ENCODE data around the gene MSI2.

The MSI2 gene

DNA sequence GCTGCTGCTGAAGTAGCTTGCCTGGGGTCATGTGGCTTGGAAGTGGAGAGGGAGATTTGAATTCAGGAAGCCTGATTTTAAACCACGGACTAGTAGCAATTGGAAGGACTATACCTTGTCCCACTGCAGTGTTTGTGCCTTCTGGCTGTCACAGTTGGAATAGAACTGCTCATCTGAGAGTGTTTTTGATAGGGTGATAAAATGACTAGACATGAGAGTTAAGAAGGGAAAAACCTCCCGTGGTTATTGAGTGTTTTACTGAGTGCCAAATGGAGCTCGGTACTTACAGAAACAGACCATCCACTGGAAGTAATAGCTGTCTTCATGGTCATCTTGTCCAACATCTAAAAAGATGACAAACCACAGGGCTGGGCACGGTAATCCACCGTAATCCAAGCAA lies 70.4 kb downstream of the MSI2 start:
- Histone ChIP-seq H3K9me2 (replicated peaks; ENCODE audit: insufficient read depth, low read length) (no peaks in the 10 kb centered on the region), H2AFZ (ENCODE audit: low read depth, low read length, severe bottlenecking) (no peak overlapping the region), H3K79me2 (ENCODE audit: insufficient read depth, low read length) (peaks cover 80% of the 10 kb centered on the region), H3K9me3 (ENCODE audit: insufficient read depth, low read length) (no peaks in the 10 kb centered on the region), H3K36me3 (ENCODE audit: low read length) (no peaks in the 10 kb centered on the region), H3K27me3 (ENCODE audit: low read length) (no peaks in the 10 kb centered on the region), H3K4me3 (ENCODE audit: insufficient read depth, low read length, poor library complexity, severe bottlenecking) (no peak overlapping the region), H4K20me1 (ENCODE audit: low read depth, low read length) (no peaks in the 10 kb centered on the region), H3K9ac (ENCODE audit: low read length) (no peak overlapping the region), H3K4me2 (ENCODE audit: low read depth, low read length, poor library complexity, severe bottlenecking) (no peak overlapping the region), H3F3A (ENCODE audit: insufficient read depth) (no peaks in the 10 kb centered on the region), H3K27ac (ENCODE audit: low read depth, low read length) (no peak overlapping the region)
- TF ChIP-seq EZH2phosphoT487 (conservative IDR thresholded peaks at IDR 0.05; ENCODE audit: low read length), result no peak
- no peak for TF ChIP-seq CTCF (IDR thresholded peaks at IDR 0.05; ENCODE audit: insufficient read depth, low read length, poor library complexity, severe bottlenecking)

GRCh38 chr17:57327176-57327970 lies 71.0 kb downstream of the MSI2 start:
- Histone ChIP-seq H3F3A (ENCODE audit: insufficient read depth) (no peaks in the 10 kb centered on the region), H3K27ac (ENCODE audit: low read depth, low read length) (no peak overlapping the region), H3K36me3 (ENCODE audit: low read length) (no peaks in the 10 kb centered on the region), H3K4me3 (ENCODE audit: insufficient read depth, low read length, poor library complexity, severe bottlenecking) (no peak overlapping the region), H3K9me3 (ENCODE audit: insufficient read depth, low read length) (no peaks in the 10 kb centered on the region), H4K20me1 (ENCODE audit: low read depth, low read length) (no peaks in the 10 kb centered on the region), H3K9ac (ENCODE audit: low read length) (no peak overlapping the region), H3K27me3 (ENCODE audit: low read length) (no peaks in the 10 kb centered on the region), H3K4me2 (ENCODE audit: low read depth, low read length, poor library complexity, severe bottlenecking) (no peak overlapping the region), H2AFZ (ENCODE audit: low read depth, low read length, severe bottlenecking) (no peak overlapping the region), H3K79me2 (ENCODE audit: insufficient read depth, low read length) (peaks cover 85% of the 10 kb centered on the region), H3K9me2 (replicated peaks; ENCODE audit: insufficient read depth, low read length) (no peaks in the 10 kb centered on the region)
- TF ChIP-seq CTCF (IDR thresholded peaks at IDR 0.05; ENCODE audit: insufficient read depth, low read length, poor library complexity, severe bottlenecking) (no peak), EZH2phosphoT487 (conservative IDR thresholded peaks at IDR 0.05; ENCODE audit: low read length) (no peak)

- no peak for TF ChIP-seq CTCF (IDR thresholded peaks at IDR 0.05; ENCODE audit: insufficient read depth, low read length, poor library complexity, severe bottlenecking)
- no peak for TF ChIP-seq EZH2phosphoT487 (conservative IDR thresholded peaks at IDR 0.05; ENCODE audit: low read length)
- Histone ChIP-seq H3K9me3 (ENCODE audit: insufficient read depth, low read length) (no peaks in the 10 kb centered on the region), H2AFZ (ENCODE audit: low read depth, low read length, severe bottlenecking) (no peak overlapping the region), H3K27ac (ENCODE audit: low read depth, low read length) (no peak overlapping the region), H3K36me3 (ENCODE audit: low read length) (no peaks in the 10 kb centered on the region), H3F3A (ENCODE audit: insufficient read depth) (no peaks in the 10 kb centered on the region), H3K9ac (ENCODE audit: low read length) (no peak overlapping the region), H3K27me3 (ENCODE audit: low read length) (no peaks in the 10 kb centered on the region), H3K4me2 (ENCODE audit: low read depth, low read length, poor library complexity, severe bottlenecking) (no peak overlapping the region), H3K79me2 (ENCODE audit: insufficient read depth, low read length) (peaks cover 82% of the 10 kb centered on the region), H4K20me1 (ENCODE audit: low read depth, low read length) (no peaks in the 10 kb centered on the region), H3K9me2 (replicated peaks; ENCODE audit: insufficient read depth, low read length) (no peaks in the 10 kb centered on the region), H3K4me3 (ENCODE audit: insufficient read depth, low read length, poor library complexity, severe bottlenecking) (no peak overlapping the region)
Measured at GRCh38 chr17:57328109-57328882, 72.0 kb downstream of the MSI2 start.

All from SU-DHL-6 (cell line).